HepG2 (cell line): ENCODE measurements around the gene MAT2A. TPM values are rescaled to one million over a fixed set of nuclear protein-coding genes. Genes with fewer than 3 reads are reported as not detected.

ENCODE experiments used
- CREB1 ChIP-seq, 2 experiments: fragments of 450-650 bp in 1 of 2; IDR thresholded peaks; 2 replicates each; pipeline ENCODE4 v1.6.1; 2016 to 2017; ENCODE audit warnings: control low read depth in 1 of 2, mild to moderate bottlenecking in 1 of 2, missing compliant biosample characterization in 1 of 2, missing genetic modification characterization in 1 of 2
- HNF4G ChIP-seq, 2 experiments: sonication (generic) in 1 of 2; formaldehyde crosslinking in 1 of 2; IDR thresholded peaks; 2 replicates each; pipeline versions ENCODE4 v1.4.0 to v1.6.1; 2011 to 2020; ENCODE audit warnings: borderline replicate concordance in 2 of 2, low read depth in 2 of 2, mild to moderate bottlenecking in 2 of 2, low read length in 1 of 2, missing genetic modification reagents in 1 of 2, moderate library complexity in 1 of 2
- IRX3 ChIP-seq: sonication (generic); formaldehyde crosslinking; IDR thresholded peaks from 2 replicates; pipeline ENCODE4 v1.8.1; 2023; ENCODE audit warnings: mild to moderate bottlenecking, low read depth, missing genetic modification reagents, borderline replicate concordance
- JARID2 ChIP-seq: sonication (generic); formaldehyde crosslinking; IDR thresholded peaks from 2 replicates; pipeline ENCODE4 v1.8.1; 2023; ENCODE audit warnings: missing genetic modification reagents, inconsistent platforms; ENCODE audit not compliant: insufficient replicate concordance
- KLF12 ChIP-seq: sonication (generic); formaldehyde crosslinking; IDR thresholded peaks from 2 replicates; pipeline ENCODE4 v1.4.0; 2020; ENCODE audit warnings: missing genetic modification reagents, borderline replicate concordance
- PAF1 ChIP-seq: IDR thresholded peaks from 2 replicates; pipeline ENCODE4 v1.6.1; 2016; ENCODE audit warnings: missing genetic modification reagents, missing compliant biosample characterization
- RAD21 ChIP-seq: fragments of 450-650 bp; formaldehyde crosslinking; IDR thresholded peaks from 2 replicates; pipeline ENCODE4 v1.5.0; 2020; ENCODE audit warnings: mild to moderate bottlenecking
- SMAD1 ChIP-seq: sonication (generic); formaldehyde crosslinking; IDR thresholded peaks from 2 replicates; pipeline ENCODE4 v1.4.0; 2020; ENCODE audit warnings: missing genetic modification reagents, low read depth, mild to moderate bottlenecking, borderline replicate concordance
- SYNCRIP ChIP-seq: fragments of 200-400 bp; formaldehyde crosslinking; IDR thresholded peaks from 2 replicates; pipeline ENCODE4 v1.6.1; 2018; ENCODE audit warnings: mild to moderate bottlenecking, low read depth, low read length; ENCODE audit not compliant: insufficient read depth
- ZBTB21 ChIP-seq: sonication (generic); formaldehyde crosslinking; IDR thresholded peaks from 2 replicates; pipeline ENCODE4 v1.4.0; 2020; ENCODE audit warnings: missing genetic modification reagents
- ZNF792 ChIP-seq: IDR thresholded peaks from 2 replicates; pipeline ENCODE4 v1.6.1; 2016
- ZSCAN21 ChIP-seq: sonication (generic); formaldehyde crosslinking; IDR thresholded peaks from 2 replicates; pipeline ENCODE4 v1.8.0; 2022; ENCODE audit warnings: mild to moderate bottlenecking, missing genetic modification reagents, moderate library complexity, borderline replicate concordance
- polyA plus RNA-seq, 8 experiments: library from polyadenylated mRNA; depleted of rRNA in 3 of 8; stranded (reverse) in 7 of 8; unstranded in 1 of 8; fragments of >200 nt; fragmentation: Illumina TruSeq in 4 of 8; extraction: Trizol in 4 of 8; gene quantifications; 2 replicates each; pipeline versions ENCODE4 v1.2.1 to v1.2.3, GENCODE V29; 2011 to 2016; ENCODE audit warnings: low read depth in 4 of 8, missing spikeins in 1 of 8, mixed read lengths in 1 of 8; ENCODE audit not compliant: insufficient read depth in 1 of 8
- total RNA-seq, 5 experiments: library from RNA; depleted of rRNA; stranded (reverse); fragments of >200 nt; fragmentation: Illumina TruSeq; extraction: Trizol; gene quantifications; 2 replicates each; pipeline ENCODE4 v1.2.3, GENCODE V29; 2016; ENCODE audit warnings: low read depth in 1 of 5
- TF ChIP-seq, protein P1 (sequence below): sonication (generic); formaldehyde crosslinking; IDR thresholded peaks from 2 replicates; pipeline ENCODE4 v1.4.0; 2020; ENCODE audit warnings: mild to moderate bottlenecking, missing genetic modification reagents
- TF ChIP-seq, protein P2 (sequence below): sonication (generic); formaldehyde crosslinking; conservative IDR thresholded peaks from 2 replicates; pipeline ENCODE4 v1.4.0; 2020; ENCODE audit warnings: missing genetic modification reagents
- TF ChIP-seq, protein P3 (sequence below), 2 experiments: sonication (generic) in 1 of 2; formaldehyde crosslinking in 1 of 2; IDR thresholded peaks; 2 replicates each; pipeline versions ENCODE4 v1.5.1 to v1.6.1; 2011 to 2020; ENCODE audit warnings: borderline replicate concordance in 1 of 2, low read depth in 1 of 2, low read length in 1 of 2, mild to moderate bottlenecking in 1 of 2, missing genetic modification reagents in 1 of 2, moderate library complexity in 1 of 2
- TF ChIP-seq, protein P4 (sequence below): sonication (generic); formaldehyde crosslinking; IDR thresholded peaks from 2 replicates; pipeline ENCODE4 v1.8.0; 2022; ENCODE audit warnings: mild to moderate bottlenecking, missing genetic modification reagents; ENCODE audit not compliant: insufficient replicate concordance

Gene MAT2A
- total and polyA plus RNA-seq, 2 of the 13 experiments (the other 11 are each of a cell fraction or from before 2014, with no cell fraction given) = 155 to 331 TPM

DNA sequence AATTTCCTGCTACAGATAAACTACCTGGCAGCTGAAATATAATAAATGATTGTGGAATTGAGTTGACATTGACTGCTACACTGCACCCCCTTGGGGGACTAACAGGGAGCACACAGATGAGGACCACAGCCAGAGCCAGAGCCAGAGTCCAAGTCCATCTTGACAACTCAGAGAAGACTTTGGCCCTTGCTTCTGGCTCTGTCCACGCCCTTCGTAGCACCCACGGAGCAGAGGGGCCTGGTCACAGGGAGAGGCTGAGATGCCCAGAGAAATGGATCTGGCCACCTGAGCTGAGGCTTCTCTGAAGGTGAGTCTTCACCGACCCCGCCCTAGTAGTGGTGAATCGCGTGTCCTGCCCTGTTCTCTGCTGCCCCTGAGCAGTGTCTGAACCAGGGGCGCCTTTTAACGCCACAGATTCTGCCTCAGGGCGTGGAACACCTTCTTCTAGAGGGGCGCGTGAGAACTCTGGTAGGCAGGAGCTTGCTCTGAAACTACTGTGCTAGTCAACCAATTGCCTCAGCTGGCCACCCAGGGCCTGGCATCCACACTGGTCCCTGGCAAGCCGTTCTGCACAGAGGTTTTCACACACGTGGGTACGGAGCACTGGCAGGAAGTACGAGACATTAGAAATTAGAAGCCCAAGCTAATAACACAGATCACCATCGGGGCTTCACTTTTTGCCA is 35.7 kb upstream of the MAT2A start (continued):
- TF ChIP-seq, protein P1, sequence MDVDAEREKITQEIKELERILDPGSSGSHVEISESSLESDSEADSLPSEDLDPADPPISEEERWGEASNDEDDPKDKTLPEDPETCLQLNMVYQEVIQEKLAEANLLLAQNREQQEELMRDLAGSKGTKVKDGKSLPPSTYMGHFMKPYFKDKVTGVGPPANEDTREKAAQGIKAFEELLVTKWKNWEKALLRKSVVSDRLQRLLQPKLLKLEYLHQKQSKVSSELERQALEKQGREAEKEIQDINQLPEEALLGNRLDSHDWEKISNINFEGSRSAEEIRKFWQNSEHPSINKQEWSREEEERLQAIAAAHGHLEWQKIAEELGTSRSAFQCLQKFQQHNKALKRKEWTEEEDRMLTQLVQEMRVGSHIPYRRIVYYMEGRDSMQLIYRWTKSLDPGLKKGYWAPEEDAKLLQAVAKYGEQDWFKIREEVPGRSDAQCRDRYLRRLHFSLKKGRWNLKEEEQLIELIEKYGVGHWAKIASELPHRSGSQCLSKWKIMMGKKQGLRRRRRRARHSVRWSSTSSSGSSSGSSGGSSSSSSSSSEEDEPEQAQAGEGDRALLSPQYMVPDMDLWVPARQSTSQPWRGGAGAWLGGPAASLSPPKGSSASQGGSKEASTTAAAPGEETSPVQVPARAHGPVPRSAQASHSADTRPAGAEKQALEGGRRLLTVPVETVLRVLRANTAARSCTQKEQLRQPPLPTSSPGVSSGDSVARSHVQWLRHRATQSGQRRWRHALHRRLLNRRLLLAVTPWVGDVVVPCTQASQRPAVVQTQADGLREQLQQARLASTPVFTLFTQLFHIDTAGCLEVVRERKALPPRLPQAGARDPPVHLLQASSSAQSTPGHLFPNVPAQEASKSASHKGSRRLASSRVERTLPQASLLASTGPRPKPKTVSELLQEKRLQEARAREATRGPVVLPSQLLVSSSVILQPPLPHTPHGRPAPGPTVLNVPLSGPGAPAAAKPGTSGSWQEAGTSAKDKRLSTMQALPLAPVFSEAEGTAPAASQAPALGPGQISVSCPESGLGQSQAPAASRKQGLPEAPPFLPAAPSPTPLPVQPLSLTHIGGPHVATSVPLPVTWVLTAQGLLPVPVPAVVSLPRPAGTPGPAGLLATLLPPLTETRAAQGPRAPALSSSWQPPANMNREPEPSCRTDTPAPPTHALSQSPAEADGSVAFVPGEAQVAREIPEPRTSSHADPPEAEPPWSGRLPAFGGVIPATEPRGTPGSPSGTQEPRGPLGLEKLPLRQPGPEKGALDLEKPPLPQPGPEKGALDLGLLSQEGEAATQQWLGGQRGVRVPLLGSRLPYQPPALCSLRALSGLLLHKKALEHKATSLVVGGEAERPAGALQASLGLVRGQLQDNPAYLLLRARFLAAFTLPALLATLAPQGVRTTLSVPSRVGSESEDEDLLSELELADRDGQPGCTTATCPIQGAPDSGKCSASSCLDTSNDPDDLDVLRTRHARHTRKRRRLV (CRISPR knock-in tag) = no peak
- TF ChIP-seq PAF1 (CRISPR knock-in tag) (no peak), ZBTB21 (CRISPR knock-in tag) (no peak), SYNCRIP (no peak), SMAD1 (CRISPR knock-in tag) (no peak), ZNF792 (CRISPR knock-in tag) (no peak), ZSCAN21 (CRISPR knock-in tag) (0 out of 2 replicates have a peak, but pooled peaks have one; percentile 16), JARID2 (CRISPR knock-in tag) (no peak), CREB1 (IDR thresholded peaks at IDR 0.05) (no peak), CREB1 (CRISPR knock-in tag; IDR thresholded peaks at IDR 0.05) (no peak), KLF12 (CRISPR knock-in tag) (no peak), IRX3 (CRISPR knock-in tag) (no peak), RAD21 (CRISPR knock-in tag) (no peak), HNF4G (IDR thresholded peaks at IDR 0.05; ENCODE audit: borderline replicate concordance, low read depth, low read length) (peak; percentile 73), HNF4G (CRISPR knock-in tag; IDR thresholded peaks at IDR 0.05; ENCODE audit: borderline replicate concordance, low read depth) (peak; percentile 35; the same call in 1 of the 2 replicates)
- TF ChIP-seq, protein P2, sequence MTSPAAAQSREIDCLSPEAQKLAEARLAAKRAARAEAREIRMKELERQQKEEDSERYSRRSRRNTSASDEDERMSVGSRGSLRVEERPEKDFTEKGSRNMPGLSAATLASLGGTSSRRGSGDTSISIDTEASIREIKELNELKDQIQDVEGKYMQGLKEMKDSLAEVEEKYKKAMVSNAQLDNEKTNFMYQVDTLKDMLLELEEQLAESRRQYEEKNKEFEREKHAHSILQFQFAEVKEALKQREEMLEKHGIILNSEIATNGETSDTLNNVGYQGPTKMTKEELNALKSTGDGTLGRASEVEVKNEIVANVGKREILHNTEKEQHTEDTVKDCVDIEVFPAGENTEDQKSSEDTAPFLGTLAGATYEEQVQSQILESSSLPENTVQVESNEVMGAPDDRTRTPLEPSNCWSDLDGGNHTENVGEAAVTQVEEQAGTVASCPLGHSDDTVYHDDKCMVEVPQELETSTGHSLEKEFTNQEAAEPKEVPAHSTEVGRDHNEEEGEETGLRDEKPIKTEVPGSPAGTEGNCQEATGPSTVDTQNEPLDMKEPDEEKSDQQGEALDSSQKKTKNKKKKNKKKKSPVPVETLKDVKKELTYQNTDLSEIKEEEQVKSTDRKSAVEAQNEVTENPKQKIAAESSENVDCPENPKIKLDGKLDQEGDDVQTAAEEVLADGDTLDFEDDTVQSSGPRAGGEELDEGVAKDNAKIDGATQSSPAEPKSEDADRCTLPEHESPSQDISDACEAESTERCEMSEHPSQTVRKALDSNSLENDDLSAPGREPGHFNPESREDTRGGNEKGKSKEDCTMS = no peak
- TF ChIP-seq, protein P3, sequence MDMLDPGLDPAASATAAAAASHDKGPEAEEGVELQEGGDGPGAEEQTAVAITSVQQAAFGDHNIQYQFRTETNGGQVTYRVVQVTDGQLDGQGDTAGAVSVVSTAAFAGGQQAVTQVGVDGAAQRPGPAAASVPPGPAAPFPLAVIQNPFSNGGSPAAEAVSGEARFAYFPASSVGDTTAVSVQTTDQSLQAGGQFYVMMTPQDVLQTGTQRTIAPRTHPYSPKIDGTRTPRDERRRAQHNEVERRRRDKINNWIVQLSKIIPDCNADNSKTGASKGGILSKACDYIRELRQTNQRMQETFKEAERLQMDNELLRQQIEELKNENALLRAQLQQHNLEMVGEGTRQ (IDR thresholded peaks at IDR 0.05; ENCODE audit: low read depth, low read length) = no peak
- TF ChIP-seq, protein P3 (CRISPR knock-in tag; IDR thresholded peaks at IDR 0.05; ENCODE audit: borderline replicate concordance) = no peak
- TF ChIP-seq, protein P4, sequence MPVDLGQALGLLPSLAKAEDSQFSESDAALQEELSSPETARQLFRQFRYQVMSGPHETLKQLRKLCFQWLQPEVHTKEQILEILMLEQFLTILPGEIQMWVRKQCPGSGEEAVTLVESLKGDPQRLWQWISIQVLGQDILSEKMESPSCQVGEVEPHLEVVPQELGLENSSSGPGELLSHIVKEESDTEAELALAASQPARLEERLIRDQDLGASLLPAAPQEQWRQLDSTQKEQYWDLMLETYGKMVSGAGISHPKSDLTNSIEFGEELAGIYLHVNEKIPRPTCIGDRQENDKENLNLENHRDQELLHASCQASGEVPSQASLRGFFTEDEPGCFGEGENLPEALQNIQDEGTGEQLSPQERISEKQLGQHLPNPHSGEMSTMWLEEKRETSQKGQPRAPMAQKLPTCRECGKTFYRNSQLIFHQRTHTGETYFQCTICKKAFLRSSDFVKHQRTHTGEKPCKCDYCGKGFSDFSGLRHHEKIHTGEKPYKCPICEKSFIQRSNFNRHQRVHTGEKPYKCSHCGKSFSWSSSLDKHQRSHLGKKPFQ (CRISPR knock-in tag) = peak; percentile 61
